Measurements from ENCODE around the gene KNDC1.

The KNDC1 gene

GRCh38 chr10:133242611-133243356 is 82.8 kb downstream of the KNDC1 start:
- DNase-seq, result no peak
- in situ Hi-C loops (cut with MboI; ENCODE audit: low pct_unique_long_range_greater_than_20kb, low sequenced_read_pairs), result no loop called here

GRCh38 chr10:133243593-133243992 is 83.6 kb downstream of the KNDC1 start:
- in situ Hi-C loops (cut with MboI; ENCODE audit: low pct_unique_long_range_greater_than_20kb, low sequenced_read_pairs), result no loop called here
- DNase-seq, result no peak

- no peak for DNase-seq
- in situ Hi-C loops (cut with MboI; ENCODE audit: low pct_unique_long_range_greater_than_20kb, low sequenced_read_pairs), result no loop called here
Measured at GRCh38 chr10:133245439-133246235, 85.6 kb downstream of the KNDC1 start.

- in situ Hi-C loops (cut with MboI; ENCODE audit: low pct_unique_long_range_greater_than_20kb, low sequenced_read_pairs), result no loop called here
- no peak for DNase-seq
Measured at GRCh38 chr10:133246236-133246626, 86.2 kb downstream of the KNDC1 start.

GRCh38 chr10:133247681-133248333 is 87.8 kb downstream of the KNDC1 start:
- in situ Hi-C loops (cut with MboI; ENCODE audit: low pct_unique_long_range_greater_than_20kb, low sequenced_read_pairs), result no loop called here

GRCh38 chr10:133248334-133248715 is 88.3 kb downstream of the KNDC1 start:
- in situ Hi-C loops (cut with MboI; ENCODE audit: low pct_unique_long_range_greater_than_20kb, low sequenced_read_pairs), result no loop called here
- no peak for DNase-seq

More at GRCh38 chr10:133247681-133248333, 87.8 kb downstream of the KNDC1 start:
- DNase-seq, result no peak

GRCh38 chr10:133249094-133249780 is 89.2 kb downstream of the KNDC1 start:
- in situ Hi-C loops (cut with MboI; ENCODE audit: low pct_unique_long_range_greater_than_20kb, low sequenced_read_pairs), result no loop called here
- no peak for DNase-seq

GRCh38 chr10:133249975-133250754 is 90.1 kb downstream of the KNDC1 start:
- in situ Hi-C loops (cut with MboI; ENCODE audit: low pct_unique_long_range_greater_than_20kb, low sequenced_read_pairs), result no loop called here
- DNase-seq, result no peak

GRCh38 chr10:133251388-133252222 is 91.6 kb downstream of the KNDC1 start:
- DNase-seq, result no peak
- in situ Hi-C loops (cut with MboI; ENCODE audit: low pct_unique_long_range_greater_than_20kb, low sequenced_read_pairs), result no loop called here

- in situ Hi-C loops (cut with MboI; ENCODE audit: low pct_unique_long_range_greater_than_20kb, low sequenced_read_pairs), result no loop called here
- no peak for DNase-seq
Measured at GRCh38 chr10:133252223-133252552, 92.2 kb downstream of the KNDC1 start.

GRCh38 chr10:133253361-133253955 is 93.4 kb downstream of the KNDC1 start:
- in situ Hi-C loops (cut with MboI; ENCODE audit: low pct_unique_long_range_greater_than_20kb, low sequenced_read_pairs), result no loop called here
- no peak for DNase-seq

- in situ Hi-C loops (cut with MboI; ENCODE audit: low pct_unique_long_range_greater_than_20kb, low sequenced_read_pairs), result no loop called here
- no peak for DNase-seq
Measured at GRCh38 chr10:133254421-133255120, 94.6 kb downstream of the KNDC1 start.

- in situ Hi-C loops (cut with MboI; ENCODE audit: low pct_unique_long_range_greater_than_20kb, low sequenced_read_pairs), result no loop called here
- no peak for DNase-seq
Measured at GRCh38 chr10:133255323-133255722, 95.3 kb downstream of the KNDC1 start.

GRCh38 chr10:133257489-133258065 is 97.6 kb downstream of the KNDC1 start:
- in situ Hi-C loops (cut with MboI; ENCODE audit: low pct_unique_long_range_greater_than_20kb, low sequenced_read_pairs), result no loop called here
- peak; percentile 89 for DNase-seq

GRCh38 chr10:133258066-133258817 is 98.2 kb downstream of the KNDC1 start:
- peak; percentile 21 for DNase-seq
- in situ Hi-C loops (cut with MboI; ENCODE audit: low pct_unique_long_range_greater_than_20kb, low sequenced_read_pairs), result no loop called here

All from KBM-7 (cell line).